Right lobe of liver (tissue), 4 donors: ENCODE data around the gene CDC20.

Experiments used
- CTCF ChIP-seq, 4 donors: fragments of 200-600 bp in 3 of 4; fragments of 450-650 bp in 1 of 4; IDR thresholded peaks; one replicate each; pipeline versions ENCODE4 v1.5.1 to v1.8.0; 2016 to 2022; ENCODE audit warnings: antibody characterized with exemption in 4 of 4, mild to moderate bottlenecking in 2 of 4
- POLR2A ChIP-seq: fragments of 450-650 bp; IDR thresholded peaks from one replicate; pipeline ENCODE4 v1.6.1; 2017; ENCODE audit warnings: antibody characterized with exemption, mild to moderate bottlenecking
- donor health status: DM: no; HTN: no; CAD: no.
- donor health status: DM: no; HTN: no; CAD: no.
- donor health status: DM: no; HTN: yes; CAD: no.

- no peak for TF ChIP-seq CTCF (IDR thresholded peaks at IDR 0.05)
- TF ChIP-seq POLR2A, result no peak
These were observed 36.3 kb upstream of the CDC20 start for GRCh38 chr1:43322506-43322905.
